Calu3 (cell line): Measurements from ENCODE around the gene AKTIP. TPM values are rescaled to one million over a fixed set of nuclear protein-coding genes. Genes with fewer than 3 reads are reported as not detected.

Experiments used
- BruUV-seq: library from RNA; stranded (reverse); fragments of 400-500 nt; replicated peaks from 2 replicates; lab custom pipeline; 2021; lab: Mats Ljungman, UMichigan
- CTCF ChIA-PET: fragments of 300-600 bp; sonication (Branson Sonifier 250); formaldehyde crosslinking; loops from one replicate; lab custom pipeline; 2022; ENCODE audit warnings: antibody characterized with exemption; lab: Charles Lee
- DNase-seq: peaks from one replicate; pipeline ENCODE4 v3.0.0; 2022
- H3K27ac Mint-ChIP-seq: one replicate; pipeline ENCODE4 v1.8.0; 2022; ENCODE audit warnings: mixed read lengths; ENCODE audit not compliant: unreplicated experiment
- H3K27me3 Mint-ChIP-seq: one replicate; pipeline ENCODE4 v1.8.0; 2022; ENCODE audit warnings: mixed read lengths; ENCODE audit not compliant: unreplicated experiment
- H3K36me3 Mint-ChIP-seq: one replicate; pipeline ENCODE4 v1.8.0; 2022; ENCODE audit warnings: mild to moderate bottlenecking, moderate library complexity, mixed read lengths; ENCODE audit not compliant: insufficient read depth, unreplicated experiment
- H3K4me1 Mint-ChIP-seq: one replicate; pipeline ENCODE4 v1.8.0; 2022; ENCODE audit warnings: mild to moderate bottlenecking, low read depth, mixed read lengths; ENCODE audit not compliant: unreplicated experiment
- H3K4me3 Mint-ChIP-seq: one replicate; pipeline ENCODE4 v1.8.0; 2022; ENCODE audit warnings: mild to moderate bottlenecking, low read depth, moderate library complexity, mixed read lengths; ENCODE audit not compliant: unreplicated experiment
- H3K9me3 Mint-ChIP-seq: one replicate; pipeline ENCODE4 v1.8.0; 2022; ENCODE audit warnings: low read depth, mixed read lengths; ENCODE audit not compliant: unreplicated experiment
- CTCF ChIP-seq: fragments of 200-600 bp; IDR thresholded peaks from one replicate; pipeline ENCODE4 v1.8.0; 2022; ENCODE audit warnings: antibody characterized with exemption; ENCODE audit not compliant: unreplicated experiment
- intact Hi-C: fragments of 100-400 bp; cut with micrococcal nuclease; formaldehyde crosslinking; loops from one replicate; pipeline ENCODE4 v1.10.0; 2022; ENCODE audit not compliant: unreplicated experiment
- total RNA-seq: library from RNA; stranded (reverse); gene quantifications from 2 replicates; pipeline ENCODE4 v1.2.3, GENCODE V29; 2022

AKTIP gene
- total RNA-seq, 1 experiment from 2014 or later = 59.4 TPM

- H3K27ac Mint-ChIP-seq = no peak overlapping the region
- DNase-seq = no peak
- CTCF ChIA-PET = no interaction called here
- peaks cover 11% of the 10 kb centered on the region for H3K36me3 Mint-ChIP-seq
- no peak overlapping the region for H3K4me3 Mint-ChIP-seq
- no peaks in the 10 kb centered on the region for H3K4me1 Mint-ChIP-seq
- no peaks in the 10 kb centered on the region for H3K27me3 Mint-ChIP-seq
- H3K9me3 Mint-ChIP-seq = no peaks in the 10 kb centered on the region
- intact Hi-C loops = no loop called here
- TF ChIP-seq CTCF = no peak
- no TSS peak for BruUV-seq
These were observed 46.4 kb downstream of the AKTIP start for GRCh38 chr16:53456625-53457024.

GRCh38 chr16:53453928-53454327 is 49.1 kb downstream of the AKTIP start:
- intact Hi-C loops = no loop called here
- H3K27ac Mint-ChIP-seq = no peak overlapping the region
- H3K36me3 Mint-ChIP-seq = peaks cover 11% of the 10 kb centered on the region
- no TSS peak for BruUV-seq
- H3K27me3 Mint-ChIP-seq = no peaks in the 10 kb centered on the region
- CTCF ChIA-PET = interaction anchor here (0.6 kb wide), 2 partner anchors 18 to 42 kb away, joined by 3 to 6 read pairs; no protein-coding TSS in a partner anchor
- TF ChIP-seq CTCF = no peak
- H3K4me1 Mint-ChIP-seq = no peaks in the 10 kb centered on the region
- H3K4me3 Mint-ChIP-seq = no peak overlapping the region
- no peaks in the 10 kb centered on the region for H3K9me3 Mint-ChIP-seq
- DNase-seq = no peak

GRCh38 chr16:53449816-53450517 is 53.0 kb downstream of the AKTIP start:
- H3K4me3 Mint-ChIP-seq = no peak overlapping the region

GRCh38 chr16:53446090-53446489 is 56.9 kb downstream of the AKTIP start:
- Mint-ChIP-seq H3K36me3 (peaks cover 7% of the 10 kb centered on the region), H3K4me3 (no peak overlapping the region), H3K9me3 (no peaks in the 10 kb centered on the region), H3K27me3 (no peaks in the 10 kb centered on the region), H3K27ac (peak overlapping the region; percentile 39), H3K4me1 (no peaks in the 10 kb centered on the region)
- no TSS peak for BruUV-seq
- no peak for DNase-seq
- CTCF ChIA-PET = interaction anchor here (1.5 kb wide), 1 partner anchor 21 kb away, joined by 3 read pairs; no protein-coding TSS in a partner anchor
- intact Hi-C loops = no loop called here
- no peak for TF ChIP-seq CTCF

More at GRCh38 chr16:53449816-53450517, 53.0 kb downstream of the AKTIP start:
- no peak overlapping the region for H3K27ac Mint-ChIP-seq
- CTCF ChIA-PET = no interaction called here
- no peaks in the 10 kb centered on the region for H3K9me3 Mint-ChIP-seq
- H3K27me3 Mint-ChIP-seq = no peaks in the 10 kb centered on the region
- TF ChIP-seq CTCF = no peak
- no TSS peak for BruUV-seq
- peaks cover 11% of the 10 kb centered on the region for H3K36me3 Mint-ChIP-seq
- no peak for DNase-seq
- no peaks in the 10 kb centered on the region for H3K4me1 Mint-ChIP-seq
- intact Hi-C loops = no loop called here
